GM19397 (cell line): ENCODE data around the gene ZNF98.

ENCODE experiments used
- ATAC-seq: cut with Tn5 transposase; IDR thresholded peaks from one replicate; pipeline ENCODE4 v1.9.1; 2021; ENCODE audit warnings: mild to moderate bottlenecking, moderate library complexity; ENCODE audit not compliant: unreplicated experiment

Gene ZNF98

DNA sequence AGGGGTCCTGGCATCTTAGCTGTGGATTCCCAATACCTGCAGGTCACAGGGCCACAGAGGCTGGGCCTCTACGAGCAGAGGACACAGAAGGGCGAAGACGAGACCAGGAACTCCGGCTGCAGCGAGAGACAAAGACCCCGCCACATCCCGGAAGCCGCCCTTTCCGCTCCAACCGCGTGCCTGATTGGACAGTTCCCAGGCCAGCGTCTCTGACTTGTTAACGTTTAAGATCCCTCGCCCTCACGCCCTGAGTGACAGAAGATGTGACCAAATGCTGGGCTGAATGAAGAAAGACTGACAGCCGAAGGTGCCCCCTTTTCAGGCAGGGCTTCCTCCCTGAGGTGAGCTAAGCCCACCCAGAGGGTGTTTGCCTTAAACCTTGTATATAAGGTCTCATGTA lies at the start of gene ZNF98:
TSS of gene ZNF98 (minus strand) at position 136 of the 400 bp plus-strand sequence. CDS start at position 14, 122 bp downstream.
- no peak for ATAC-seq

DNA sequence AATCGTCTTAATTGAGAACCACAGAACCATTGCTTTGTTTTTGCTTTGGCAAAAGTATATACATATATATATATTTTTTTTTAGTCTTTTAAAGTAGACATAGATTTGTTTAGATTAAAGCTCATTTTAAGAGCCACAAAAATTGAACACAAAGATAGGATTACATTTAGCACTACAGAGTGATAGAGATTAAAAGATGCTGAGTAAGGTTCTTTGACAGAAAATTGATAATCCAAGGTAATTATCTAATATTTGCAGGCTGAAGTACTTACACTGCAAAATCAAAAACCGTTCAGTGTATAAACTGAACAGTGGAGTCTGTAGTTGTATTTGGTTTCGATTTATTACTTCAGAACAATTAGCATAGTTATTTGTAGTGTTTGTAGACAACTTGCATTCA lies 24.5 kb upstream of the ZNF98 start:
- no peak for ATAC-seq

DNA sequence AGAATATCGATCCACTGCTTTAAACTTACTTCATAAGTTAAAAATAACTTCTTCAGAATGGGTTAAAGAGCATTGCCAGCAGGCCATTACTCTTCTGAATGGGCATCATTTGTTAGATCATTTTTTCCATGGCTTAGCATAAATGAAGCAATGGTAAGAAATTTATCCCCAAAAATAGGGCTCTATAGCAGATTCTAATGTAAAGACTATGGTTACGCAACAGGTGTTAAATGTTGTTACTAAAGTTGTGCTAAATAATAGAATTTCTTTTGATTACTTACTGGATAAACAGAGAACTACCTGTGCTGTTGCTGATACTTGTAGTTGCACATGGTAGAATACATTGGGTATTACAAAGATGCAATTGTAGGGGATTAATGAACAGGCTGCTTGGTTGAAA lies 15.9 kb upstream of the ZNF98 start:
- ATAC-seq = no peak

DNA sequence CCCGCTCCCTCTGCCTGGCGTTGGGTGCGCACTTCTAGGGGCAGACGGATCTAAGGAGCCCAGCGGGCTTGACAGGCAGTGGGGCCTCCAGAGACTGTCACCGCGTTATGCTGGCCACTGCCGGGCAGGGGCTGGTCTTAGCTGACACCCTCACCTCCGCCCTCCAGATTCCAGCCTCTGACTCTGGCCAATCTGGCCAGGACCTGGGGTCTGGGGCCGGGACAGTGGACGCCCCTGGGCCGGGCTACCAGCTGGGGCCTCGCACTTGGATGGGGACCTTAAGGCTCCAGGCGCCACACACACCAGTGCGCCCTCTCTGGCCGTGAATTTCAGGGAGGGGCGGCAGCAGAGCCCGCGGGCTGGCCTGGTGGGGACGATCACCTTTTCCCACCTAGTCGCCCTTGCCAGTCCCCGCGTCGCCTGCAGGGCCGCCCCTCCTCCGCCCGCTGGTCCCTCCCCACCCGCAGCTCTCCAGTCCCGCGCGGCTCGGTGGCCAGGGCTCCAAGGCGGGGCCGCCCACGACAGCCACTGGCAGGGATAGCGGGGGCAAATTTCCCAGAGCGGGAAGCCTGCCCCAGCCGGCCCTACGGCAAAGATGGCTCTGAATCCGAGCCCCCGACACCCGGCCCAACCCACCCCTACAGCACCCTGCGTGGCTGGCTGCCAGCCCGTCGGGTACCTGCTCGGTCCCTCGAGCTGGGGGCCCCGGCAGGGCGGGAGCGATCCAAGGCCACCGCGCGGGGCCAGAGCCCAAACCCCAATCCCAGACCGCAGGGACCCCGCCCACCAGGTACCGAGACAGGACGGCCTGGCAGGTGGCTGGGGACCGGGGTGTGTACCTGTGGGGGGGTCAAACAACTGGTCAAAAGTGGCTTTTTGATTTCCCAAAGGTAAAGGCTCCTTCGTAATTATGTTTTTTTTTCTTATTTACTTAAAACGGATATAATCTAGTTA lies 6.1 kb upstream of the ZNF98 start:
- no peak for ATAC-seq

DNA sequence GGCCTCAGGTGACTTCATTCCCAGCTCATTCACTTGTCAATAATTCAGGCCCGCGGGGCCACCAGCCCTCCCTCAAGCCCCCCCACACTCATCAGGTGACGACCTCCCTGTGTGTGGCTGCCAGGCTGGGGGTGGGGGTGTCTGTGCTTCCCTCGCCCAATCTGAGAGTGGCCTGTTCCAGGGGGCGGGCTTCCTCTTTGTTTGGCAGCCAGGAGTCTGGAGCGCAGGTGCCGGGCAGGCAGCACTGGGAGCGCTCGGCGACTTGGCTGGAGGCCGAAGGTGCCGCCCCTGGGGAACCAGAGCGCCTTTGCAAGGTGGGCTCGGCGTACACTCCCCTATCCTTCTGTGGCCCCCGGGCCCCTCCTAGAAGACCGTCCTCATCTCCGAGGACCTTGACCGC lies 5.4 kb upstream of the ZNF98 start:
- no peak for ATAC-seq

DNA sequence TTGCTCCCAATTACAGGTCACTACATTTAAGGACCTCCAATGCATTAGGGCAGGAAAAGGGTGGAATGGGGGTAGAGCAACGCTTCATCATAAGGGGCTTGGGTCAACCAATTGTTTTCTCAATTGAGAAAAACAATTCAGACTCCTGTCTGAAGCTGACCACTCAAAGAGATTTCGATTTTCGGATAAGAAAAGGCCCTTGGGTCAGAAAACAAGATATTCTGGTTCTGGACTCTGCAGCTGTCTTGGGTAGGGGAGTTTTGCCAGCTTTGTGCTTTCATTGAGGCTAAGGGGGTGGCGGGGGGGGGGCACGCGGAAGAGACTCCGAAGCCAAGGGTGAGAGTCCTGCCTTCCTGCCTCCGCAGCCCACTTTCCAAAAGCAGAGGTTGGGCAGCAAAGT lies 4.8 kb upstream of the ZNF98 start:
- ATAC-seq = no peak

DNA sequence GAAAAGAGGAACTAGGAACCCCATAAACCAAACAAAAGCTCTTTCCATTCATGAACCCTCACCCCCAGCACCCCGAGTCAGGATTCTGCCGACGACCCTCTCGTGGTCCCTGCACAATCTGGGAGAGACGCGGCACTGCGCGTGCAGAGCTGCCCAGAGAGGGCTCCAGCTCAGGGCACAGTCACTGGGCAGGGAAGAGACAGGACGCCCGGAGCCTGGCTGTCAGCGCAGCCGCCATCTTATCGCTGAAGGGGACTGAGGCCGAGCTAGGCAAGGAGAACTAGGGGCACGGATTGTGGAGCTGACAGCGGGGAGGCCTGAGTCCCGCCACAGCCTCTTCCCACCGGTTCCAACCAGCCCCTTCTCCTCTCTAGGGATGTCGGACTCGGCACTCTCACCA lies 349 bp downstream of the ZNF98 start:
- ATAC-seq = no peak

DNA sequence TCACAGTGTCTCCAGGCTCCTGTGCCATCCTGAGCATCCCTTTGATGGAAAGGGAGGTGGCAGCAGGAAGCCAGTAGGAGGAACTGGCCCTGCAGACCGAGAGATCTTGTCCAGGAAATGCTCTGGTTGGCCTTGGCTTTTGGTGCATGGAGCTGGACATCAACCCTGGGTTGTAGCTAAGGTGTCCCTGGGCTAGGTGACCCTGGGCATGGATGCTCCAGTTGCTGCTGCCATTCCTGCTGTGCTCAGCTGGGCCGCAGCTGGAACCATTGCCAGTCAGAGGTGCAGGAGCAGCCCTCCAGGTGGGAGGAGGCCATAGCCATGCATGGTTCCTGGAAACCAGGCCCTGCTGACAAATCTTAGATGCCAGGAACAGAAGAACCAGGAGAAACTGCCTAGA lies 67.5 kb downstream of the ZNF98 start:
- no peak for ATAC-seq
